HepG2 (cell line): ENCODE data around the gene L3MBTL4. TPM values are rescaled to one million over a fixed set of nuclear protein-coding genes. Genes with fewer than 3 reads are reported as not detected.
A peak's percentile ranks its signal among the peaks of the same experiment; 100 is the strongest.

Source experiments
- ATAC-seq: fragments of 200-7000 bp; cut with Tn5 transposase; 3 replicates; pipeline ENCODE4 v1.9.1; 2020; ENCODE audit warnings: mild to moderate bottlenecking, moderate library complexity
- BruUV-seq: library from RNA; stranded (reverse); fragments of 400-500 nt; replicated peaks from 2 replicates; lab custom pipeline; 2021; lab: Mats Ljungman, UMichigan
- CTCF ChIA-PET: fragments of 300-600 bp; formaldehyde crosslinking; extraction: SDS; loops from one replicate; lab custom pipeline; 2021; ENCODE audit warnings: low total read pairs, inconsistent platforms, low intra/inter-chr PET ratio; lab: Yijun Ruan, JAX
- POLR2A ChIA-PET: fragments of 350-600 bp; sonication (Branson Sonifier 250); formaldehyde crosslinking; loops from one replicate; lab custom pipeline; 2020; ENCODE audit warnings: antibody characterized with exemption, inconsistent platforms; lab: Yijun Ruan, JAX
- DNase-seq: peaks from one replicate; pipeline ENCODE4 v3.0.0-alpha.2; 2015; ENCODE audit warnings: low spot score
- FAIRE-seq: peaks from 3 replicates; lab custom pipeline; 2011; peaks lifted over from hg19 to GRCh38; lab: Jason Lieb, UNC
- H2AFZ ChIP-seq: one replicate; pipeline ENCODE4 v1.6.1; 2011; ENCODE audit warnings: low read length, inconsistent platforms
- H3K27ac ChIP-seq: fragments of 300-600 bp; 3 replicates; pipeline ENCODE4 v1.8.0; 2011; ENCODE audit warnings: mixed run types, mild to moderate bottlenecking, mixed read lengths, low read length, inconsistent platforms; ENCODE audit not compliant: insufficient read depth; ENCODE audit errors: extremely low read length
- H3K27me3 ChIP-seq, 2 experiments: fragments of 200-600 bp in 1 of 2; 2 replicates in 1 of 2; 3 replicates in 1 of 2; pipeline versions ENCODE4 v1.6.0 to v1.8.0; 2011; ENCODE audit warnings: low read length in 2 of 2, mild to moderate bottlenecking in 2 of 2, moderate library complexity in 2 of 2, inconsistent platforms in 1 of 2; ENCODE audit not compliant: insufficient read depth in 2 of 2, control insufficient read depth in 1 of 2
- H3K36me3 ChIP-seq, 2 experiments: fragments of 200-600 bp in 1 of 2; replicated peaks in 1 of 2; 2 replicates in 1 of 2; 3 replicates in 1 of 2; pipeline versions ENCODE4 v1.5.1 to v1.8.0; 2011; ENCODE audit warnings: low read length in 2 of 2, inconsistent platforms in 1 of 2; ENCODE audit not compliant: insufficient read depth in 2 of 2, control insufficient read depth in 1 of 2
- H3K4me1 ChIP-seq: 2 replicates; pipeline ENCODE4 v1.5.1; 2012; ENCODE audit warnings: low read length, inconsistent platforms; ENCODE audit not compliant: insufficient read depth
- H3K4me2 ChIP-seq: 2 replicates; pipeline ENCODE4 v1.6.0; 2011; ENCODE audit warnings: low read depth, low read length, inconsistent platforms
- H3K4me3 ChIP-seq, 3 experiments: fragments of 200-600 bp in 1 of 3; sonication (generic), shearing (Covaris generic) in 1 of 3; replicated peaks in 1 of 3; 2 replicates each; pipeline ENCODE4 v1.5.1; 2011 to 2016; ENCODE audit warnings: low read length in 3 of 3, inconsistent platforms in 2 of 3, low read depth in 2 of 3, mild to moderate bottlenecking in 2 of 3, control low read depth in 1 of 3, mixed read lengths in 1 of 3; ENCODE audit not compliant: insufficient read depth in 1 of 3
- H3K79me2 ChIP-seq: one replicate; pipeline ENCODE4 v1.6.1; 2011; ENCODE audit warnings: low read length, inconsistent platforms; ENCODE audit not compliant: insufficient read depth
- H3K9ac ChIP-seq: 2 replicates; pipeline ENCODE4 v1.6.0; 2011; ENCODE audit warnings: mild to moderate bottlenecking, low read depth, low read length, inconsistent platforms; ENCODE audit not compliant: insufficient read depth
- H3K9me3 ChIP-seq: 2 replicates; pipeline ENCODE4 v1.5.1; 2012; ENCODE audit warnings: mild to moderate bottlenecking, low read length
- H4K20me1 ChIP-seq: 2 replicates; pipeline ENCODE4 v1.6.0; 2011; ENCODE audit warnings: inconsistent platforms, mild to moderate bottlenecking, low read length, moderate library complexity; ENCODE audit not compliant: insufficient read depth
- ARNT ChIP-seq: fragments of 450-650 bp; IDR thresholded peaks from 2 replicates; pipeline ENCODE4 v1.6.1; 2017
- MAF1 ChIP-seq: sonication (generic); formaldehyde crosslinking; IDR thresholded peaks from 2 replicates; pipeline ENCODE4 v1.5.0; 2020; ENCODE audit warnings: missing genetic modification reagents, borderline replicate concordance
- MATR3 ChIP-seq: sonication (generic); formaldehyde crosslinking; IDR thresholded peaks from 2 replicates; pipeline ENCODE4 v1.4.0; 2020; ENCODE audit warnings: missing genetic modification reagents
- WGBS: methylation state at CpG from one replicate; pipeline ENCODE4 v1.1.6; 2017; ENCODE audit warnings: low lambda C conversion rate; 5-methylcytosine and 5-hydroxymethylcytosine counted together
- in situ Hi-C: cut with HindIII; loops from 2 replicates; pipeline ENCODE4 v1.10.0; 2017; ENCODE audit warnings: low pct_unique_long_range_greater_than_20kb; ENCODE audit not compliant: extremely low pct_ligation_motif_present
- intact Hi-C: fragments of 100-400 bp; cut with micrococcal nuclease; formaldehyde crosslinking; loops from one replicate; pipeline ENCODE4 v1.10.0; 2022; ENCODE audit not compliant: unreplicated experiment
- polyA plus RNA-seq, 8 experiments: library from polyadenylated mRNA; depleted of rRNA in 3 of 8; stranded (reverse) in 7 of 8; unstranded in 1 of 8; fragments of >200 nt; fragmentation: Illumina TruSeq in 4 of 8; extraction: Trizol in 4 of 8; gene quantifications; 2 replicates each; pipeline versions ENCODE4 v1.2.1 to v1.2.3, GENCODE V29; 2011 to 2016; ENCODE audit warnings: low read depth in 4 of 8, missing spikeins in 1 of 8, mixed read lengths in 1 of 8; ENCODE audit not compliant: insufficient read depth in 1 of 8
- total RNA-seq, 5 experiments: library from RNA; depleted of rRNA; stranded (reverse); fragments of >200 nt; fragmentation: Illumina TruSeq; extraction: Trizol; gene quantifications; 2 replicates each; pipeline ENCODE4 v1.2.3, GENCODE V29; 2016; ENCODE audit warnings: low read depth in 1 of 5
- TF ChIP-seq, protein P1 (sequence below): sonication (generic); formaldehyde crosslinking; IDR thresholded peaks from 2 replicates; pipeline ENCODE4 v1.5.0; 2020; ENCODE audit warnings: mild to moderate bottlenecking, missing genetic modification reagents
- TF ChIP-seq, protein P2 (sequence below): sonication (generic); formaldehyde crosslinking; IDR thresholded peaks from 2 replicates; pipeline ENCODE4 v1.4.0; 2020; ENCODE audit warnings: missing genetic modification reagents
- TF ChIP-seq, protein P3 (sequence below): sonication (generic); formaldehyde crosslinking; IDR thresholded peaks from 2 replicates; pipeline ENCODE4 v1.4.0; 2020; ENCODE audit warnings: mild to moderate bottlenecking, missing genetic modification reagents
- TF ChIP-seq, protein P4 (sequence below): sonication (generic); formaldehyde crosslinking; IDR thresholded peaks from 2 replicates; pipeline ENCODE4 v1.4.0; 2020; ENCODE audit warnings: missing genetic modification reagents

The L3MBTL4 gene
- total and polyA plus RNA-seq, 2 of the 13 experiments (the other 11 are each of a cell fraction or from before 2014, with no cell fraction given) = 10.8 to 13.3 TPM

DNA sequence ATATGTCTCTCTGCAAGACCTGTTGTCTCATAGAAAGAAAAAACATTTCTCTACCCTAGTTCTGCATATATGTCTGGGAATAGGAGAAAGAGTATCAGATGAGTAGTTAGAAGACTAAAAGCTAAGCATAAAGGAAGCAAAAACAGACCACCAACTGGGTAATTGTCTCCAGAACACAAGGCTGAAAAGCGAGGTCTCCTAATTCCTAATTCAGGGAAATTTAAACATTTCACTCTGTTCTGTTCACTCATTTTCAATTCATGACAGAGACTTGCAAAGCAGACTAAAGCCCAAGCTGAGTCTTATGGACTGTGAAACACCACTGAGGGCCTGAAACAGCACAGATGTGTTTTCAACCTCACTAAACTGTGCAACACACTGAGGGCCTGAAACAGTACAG is 294.9 kb downstream of the L3MBTL4 start:
- TF ChIP-seq, protein P1, sequence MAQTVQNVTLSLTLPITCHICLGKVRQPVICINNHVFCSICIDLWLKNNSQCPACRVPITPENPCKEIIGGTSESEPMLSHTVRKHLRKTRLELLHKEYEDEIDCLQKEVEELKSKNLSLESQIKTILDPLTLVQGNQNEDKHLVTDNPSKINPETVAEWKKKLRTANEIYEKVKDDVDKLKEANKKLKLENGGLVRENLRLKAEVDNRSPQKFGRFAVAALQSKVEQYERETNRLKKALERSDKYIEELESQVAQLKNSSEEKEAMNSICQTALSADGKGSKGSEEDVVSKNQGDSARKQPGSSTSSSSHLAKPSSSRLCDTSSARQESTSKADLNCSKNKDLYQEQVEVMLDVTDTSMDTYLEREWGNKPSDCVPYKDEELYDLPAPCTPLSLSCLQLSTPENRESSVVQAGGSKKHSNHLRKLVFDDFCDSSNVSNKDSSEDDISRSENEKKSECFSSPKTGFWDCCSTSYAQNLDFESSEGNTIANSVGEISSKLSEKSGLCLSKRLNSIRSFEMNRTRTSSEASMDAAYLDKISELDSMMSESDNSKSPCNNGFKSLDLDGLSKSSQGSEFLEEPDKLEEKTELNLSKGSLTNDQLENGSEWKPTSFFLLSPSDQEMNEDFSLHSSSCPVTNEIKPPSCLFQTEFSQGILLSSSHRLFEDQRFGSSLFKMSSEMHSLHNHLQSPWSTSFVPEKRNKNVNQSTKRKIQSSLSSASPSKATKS (CRISPR knock-in tag) = no peak

DNA sequence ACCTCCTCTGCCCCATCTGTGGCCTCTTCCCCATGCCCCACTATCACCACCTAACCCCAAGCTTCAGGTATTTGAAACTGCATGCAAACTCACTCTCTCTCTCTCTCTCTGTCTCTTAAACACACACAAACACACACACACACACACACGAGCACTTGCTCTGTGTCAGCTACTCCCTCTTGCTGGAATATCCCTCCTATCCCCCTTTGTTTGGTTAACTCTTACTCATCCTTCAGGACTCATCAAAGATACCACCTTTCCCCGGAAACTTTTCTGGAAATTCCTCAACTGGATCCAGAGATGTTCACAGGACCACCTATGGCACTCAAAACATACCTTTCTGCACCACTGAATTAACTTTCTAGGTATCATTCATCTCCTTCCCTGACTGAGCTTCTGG is 296.6 kb downstream of the L3MBTL4 start:
- no peaks in the 10 kb centered on the region for H3K79me2 ChIP-seq
- no peak overlapping the region for H3K27ac ChIP-seq
- intact Hi-C loops (no loop called here), in situ Hi-C loops (no loop called here)
- H3K4me3 ChIP-seq = no peak overlapping the region
- CTCF ChIA-PET = no interaction called here
- no peak for FAIRE-seq
- no peaks in the 10 kb centered on the region for H4K20me1 ChIP-seq
- no peak overlapping the region for H3K4me2 ChIP-seq
- peak; percentile 22 for DNase-seq
- no TSS peak for BruUV-seq
- TF ChIP-seq, protein P2, sequence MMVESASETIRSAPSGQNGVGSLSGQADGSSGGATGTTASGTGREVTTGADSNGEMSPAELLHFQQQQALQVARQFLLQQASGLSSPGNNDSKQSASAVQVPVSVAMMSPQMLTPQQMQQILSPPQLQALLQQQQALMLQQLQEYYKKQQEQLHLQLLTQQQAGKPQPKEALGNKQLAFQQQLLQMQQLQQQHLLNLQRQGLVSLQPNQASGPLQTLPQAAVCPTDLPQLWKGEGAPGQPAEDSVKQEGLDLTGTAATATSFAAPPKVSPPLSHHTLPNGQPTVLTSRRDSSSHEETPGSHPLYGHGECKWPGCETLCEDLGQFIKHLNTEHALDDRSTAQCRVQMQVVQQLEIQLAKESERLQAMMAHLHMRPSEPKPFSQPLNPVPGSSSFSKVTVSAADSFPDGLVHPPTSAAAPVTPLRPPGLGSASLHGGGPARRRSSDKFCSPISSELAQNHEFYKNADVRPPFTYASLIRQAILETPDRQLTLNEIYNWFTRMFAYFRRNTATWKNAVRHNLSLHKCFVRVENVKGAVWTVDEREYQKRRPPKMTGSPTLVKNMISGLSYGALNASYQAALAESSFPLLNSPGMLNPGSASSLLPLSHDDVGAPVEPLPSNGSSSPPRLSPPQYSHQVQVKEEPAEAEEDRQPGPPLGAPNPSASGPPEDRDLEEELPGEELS (CRISPR knock-in tag) = no peak
- TF ChIP-seq MATR3 (CRISPR knock-in tag) = no peak
- TF ChIP-seq, protein P3, sequence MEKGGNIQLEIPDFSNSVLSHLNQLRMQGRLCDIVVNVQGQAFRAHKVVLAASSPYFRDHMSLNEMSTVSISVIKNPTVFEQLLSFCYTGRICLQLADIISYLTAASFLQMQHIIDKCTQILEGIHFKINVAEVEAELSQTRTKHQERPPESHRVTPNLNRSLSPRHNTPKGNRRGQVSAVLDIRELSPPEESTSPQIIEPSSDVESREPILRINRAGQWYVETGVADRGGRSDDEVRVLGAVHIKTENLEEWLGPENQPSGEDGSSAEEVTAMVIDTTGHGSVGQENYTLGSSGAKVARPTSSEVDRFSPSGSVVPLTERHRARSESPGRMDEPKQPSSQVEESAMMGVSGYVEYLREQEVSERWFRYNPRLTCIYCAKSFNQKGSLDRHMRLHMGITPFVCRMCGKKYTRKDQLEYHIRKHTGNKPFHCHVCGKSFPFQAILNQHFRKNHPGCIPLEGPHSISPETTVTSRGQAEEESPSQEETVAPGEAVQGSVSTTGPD (CRISPR knock-in tag) = no peak
- TF ChIP-seq ARNT = no peak
- TF ChIP-seq MAF1 (CRISPR knock-in tag) = no peak
- TF ChIP-seq, protein P4, sequence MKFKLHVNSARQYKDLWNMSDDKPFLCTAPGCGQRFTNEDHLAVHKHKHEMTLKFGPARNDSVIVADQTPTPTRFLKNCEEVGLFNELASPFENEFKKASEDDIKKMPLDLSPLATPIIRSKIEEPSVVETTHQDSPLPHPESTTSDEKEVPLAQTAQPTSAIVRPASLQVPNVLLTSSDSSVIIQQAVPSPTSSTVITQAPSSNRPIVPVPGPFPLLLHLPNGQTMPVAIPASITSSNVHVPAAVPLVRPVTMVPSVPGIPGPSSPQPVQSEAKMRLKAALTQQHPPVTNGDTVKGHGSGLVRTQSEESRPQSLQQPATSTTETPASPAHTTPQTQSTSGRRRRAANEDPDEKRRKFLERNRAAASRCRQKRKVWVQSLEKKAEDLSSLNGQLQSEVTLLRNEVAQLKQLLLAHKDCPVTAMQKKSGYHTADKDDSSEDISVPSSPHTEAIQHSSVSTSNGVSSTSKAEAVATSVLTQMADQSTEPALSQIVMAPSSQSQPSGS (CRISPR knock-in tag) = no peak
- no peaks in the 10 kb centered on the region for H3K27me3 ChIP-seq
- H2AFZ ChIP-seq = no peak overlapping the region
- no peak overlapping the region for H3K9ac ChIP-seq
- no peaks in the 10 kb centered on the region; a peak in 2 of 5 replicates for H3K36me3 ChIP-seq
- no peaks in the 10 kb centered on the region for H3K4me1 ChIP-seq
- POLR2A ChIA-PET = no interaction called here
- WGBS = 59% methylated on average over 2 of the region's 2 CpGs
- no peak for ATAC-seq
- no peaks in the 10 kb centered on the region for H3K9me3 ChIP-seq

More for the DNA sequence above, 294.9 kb downstream of the L3MBTL4 start:
- Histone ChIP-seq H3K4me1 (no peaks in the 10 kb centered on the region), H4K20me1 (no peaks in the 10 kb centered on the region), H3K9ac (no peak overlapping the region), H3K27me3 (no peaks in the 10 kb centered on the region), H3K36me3 (peaks cover 0 to 7% of the 10 kb centered on the region in 2 experiments; a peak in 2 of 5 replicates), H2AFZ (no peak overlapping the region), H3K27ac (no peak overlapping the region), H3K4me3 (no peak overlapping the region), H3K4me2 (no peak overlapping the region), H3K79me2 (no peaks in the 10 kb centered on the region), H3K9me3 (no peaks in the 10 kb centered on the region)
- ATAC-seq = no peak
- ChIA-PET POLR2A (no interaction called here), CTCF (no interaction called here)
- WGBS = 95% methylated on average over 1 of the region's 1 CpG
- intact Hi-C loops = loop anchor here (10.0 kb wide), 1 partner anchor 235 kb away; no protein-coding TSS in a partner anchor
- in situ Hi-C loops = no loop called here
- no peak for DNase-seq
- no TSS peak for BruUV-seq
- no peak for FAIRE-seq
